Measurements from ENCODE around the gene GSDMA. TPM values are rescaled to one million over a fixed set of nuclear protein-coding genes. Genes with fewer than 3 reads are reported as not detected.

Gene GSDMA
- total and polyA plus RNA-seq, 9 of the 15 experiments (the other 6 are each of a cell fraction or from before 2014, with no cell fraction given): 0.04 to 0.13 (median 0.07) TPM; not detected in 2

DNA sequence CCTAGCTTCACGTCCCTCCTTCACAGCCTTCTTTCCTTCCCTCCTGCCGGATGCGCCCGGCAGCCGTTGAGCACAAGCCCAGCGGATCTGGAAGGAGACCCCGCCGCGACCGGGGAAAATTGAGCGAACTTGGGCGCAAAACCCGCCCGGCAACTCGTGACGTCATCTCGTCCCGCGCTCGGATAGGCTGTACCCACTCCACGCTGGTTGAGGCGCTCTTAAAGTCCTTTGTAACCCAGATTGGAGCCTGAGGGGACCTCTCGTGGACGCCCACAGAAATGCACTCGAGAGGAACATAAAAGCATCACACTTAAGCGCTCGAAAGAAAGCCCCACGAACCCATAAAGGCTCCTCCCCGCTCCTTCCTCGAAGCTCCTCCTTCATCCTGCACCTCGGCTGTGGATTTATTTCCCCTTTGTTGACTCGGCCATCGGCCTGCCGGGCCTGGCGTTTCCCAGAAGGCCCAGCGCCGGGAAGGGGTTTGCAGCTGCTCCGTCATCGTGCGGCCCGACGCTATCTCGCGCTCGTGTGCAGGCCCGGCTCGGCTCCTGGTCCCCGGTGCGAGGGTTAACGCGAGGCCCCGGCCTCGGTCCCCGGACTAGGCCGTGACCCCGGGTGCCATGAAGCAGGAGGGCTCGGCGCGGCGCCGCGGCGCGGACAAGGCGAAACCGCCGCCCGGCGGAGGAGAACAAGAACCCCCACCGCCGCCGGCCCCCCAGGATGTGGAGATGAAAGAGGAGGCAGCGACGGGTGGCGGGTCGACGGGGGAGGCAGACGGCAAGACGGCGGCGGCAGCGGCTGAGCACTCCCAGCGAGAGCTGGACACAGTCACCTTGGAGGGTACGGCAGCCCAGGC is 17.8 kb downstream of the GSDMA start, which contains the start of gene PSMD3 (continued):
- TF ChIP-seq, protein P1, sequence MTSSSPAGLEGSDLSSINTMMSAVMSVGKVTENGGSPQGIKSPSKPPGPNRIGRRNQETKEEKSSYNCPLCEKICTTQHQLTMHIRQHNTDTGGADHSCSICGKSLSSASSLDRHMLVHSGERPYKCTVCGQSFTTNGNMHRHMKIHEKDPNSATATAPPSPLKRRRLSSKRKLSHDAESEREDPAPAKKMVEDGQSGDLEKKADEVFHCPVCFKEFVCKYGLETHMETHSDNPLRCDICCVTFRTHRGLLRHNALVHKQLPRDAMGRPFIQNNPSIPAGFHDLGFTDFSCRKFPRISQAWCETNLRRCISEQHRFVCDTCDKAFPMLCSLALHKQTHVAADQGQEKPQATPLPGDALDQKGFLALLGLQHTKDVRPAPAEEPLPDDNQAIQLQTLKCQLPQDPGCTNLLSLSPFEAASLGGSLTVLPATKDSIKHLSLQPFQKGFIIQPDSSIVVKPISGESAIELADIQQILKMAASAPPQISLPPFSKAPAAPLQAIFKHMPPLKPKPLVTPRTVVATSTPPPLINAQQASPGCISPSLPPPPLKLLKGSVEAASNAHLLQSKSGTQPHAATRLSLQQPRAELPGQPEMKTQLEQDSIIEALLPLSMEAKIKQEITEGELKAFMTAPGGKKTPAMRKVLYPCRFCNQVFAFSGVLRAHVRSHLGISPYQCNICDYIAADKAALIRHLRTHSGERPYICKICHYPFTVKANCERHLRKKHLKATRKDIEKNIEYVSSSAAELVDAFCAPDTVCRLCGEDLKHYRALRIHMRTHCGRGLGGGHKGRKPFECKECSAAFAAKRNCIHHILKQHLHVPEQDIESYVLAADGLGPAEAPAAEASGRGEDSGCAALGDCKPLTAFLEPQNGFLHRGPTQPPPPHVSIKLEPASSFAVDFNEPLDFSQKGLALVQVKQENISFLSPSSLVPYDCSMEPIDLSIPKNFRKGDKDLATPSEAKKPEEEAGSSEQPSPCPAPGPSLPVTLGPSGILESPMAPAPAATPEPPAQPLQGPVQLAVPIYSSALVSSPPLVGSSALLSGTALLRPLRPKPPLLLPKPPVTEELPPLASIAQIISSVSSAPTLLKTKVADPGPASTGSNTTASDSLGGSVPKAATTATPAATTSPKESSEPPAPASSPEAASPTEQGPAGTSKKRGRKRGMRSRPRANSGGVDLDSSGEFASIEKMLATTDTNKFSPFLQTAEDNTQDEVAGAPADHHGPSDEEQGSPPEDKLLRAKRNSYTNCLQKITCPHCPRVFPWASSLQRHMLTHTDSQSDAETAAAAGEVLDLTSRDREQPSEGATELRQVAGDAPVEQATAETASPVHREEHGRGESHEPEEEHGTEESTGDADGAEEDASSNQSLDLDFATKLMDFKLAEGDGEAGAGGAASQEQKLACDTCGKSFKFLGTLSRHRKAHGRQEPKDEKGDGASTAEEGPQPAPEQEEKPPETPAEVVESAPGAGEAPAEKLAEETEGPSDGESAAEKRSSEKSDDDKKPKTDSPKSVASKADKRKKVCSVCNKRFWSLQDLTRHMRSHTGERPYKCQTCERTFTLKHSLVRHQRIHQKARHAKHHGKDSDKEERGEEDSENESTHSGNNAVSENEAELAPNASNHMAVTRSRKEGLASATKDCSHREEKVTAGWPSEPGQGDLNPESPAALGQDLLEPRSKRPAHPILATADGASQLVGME (CRISPR knock-in tag; IDR thresholded peaks at IDR 0.05): peak; percentile 8; the same call in 1 of the 2 replicates
- peak; percentile 95 for TF ChIP-seq TFAP4 (CRISPR knock-in tag; IDR thresholded peaks at IDR 0.05; ENCODE audit: borderline replicate concordance)
- peak; percentile 82 for TF ChIP-seq ZNF584 (CRISPR knock-in tag; IDR thresholded peaks at IDR 0.05; ENCODE audit: low read depth)
- TF ChIP-seq, protein P2, sequence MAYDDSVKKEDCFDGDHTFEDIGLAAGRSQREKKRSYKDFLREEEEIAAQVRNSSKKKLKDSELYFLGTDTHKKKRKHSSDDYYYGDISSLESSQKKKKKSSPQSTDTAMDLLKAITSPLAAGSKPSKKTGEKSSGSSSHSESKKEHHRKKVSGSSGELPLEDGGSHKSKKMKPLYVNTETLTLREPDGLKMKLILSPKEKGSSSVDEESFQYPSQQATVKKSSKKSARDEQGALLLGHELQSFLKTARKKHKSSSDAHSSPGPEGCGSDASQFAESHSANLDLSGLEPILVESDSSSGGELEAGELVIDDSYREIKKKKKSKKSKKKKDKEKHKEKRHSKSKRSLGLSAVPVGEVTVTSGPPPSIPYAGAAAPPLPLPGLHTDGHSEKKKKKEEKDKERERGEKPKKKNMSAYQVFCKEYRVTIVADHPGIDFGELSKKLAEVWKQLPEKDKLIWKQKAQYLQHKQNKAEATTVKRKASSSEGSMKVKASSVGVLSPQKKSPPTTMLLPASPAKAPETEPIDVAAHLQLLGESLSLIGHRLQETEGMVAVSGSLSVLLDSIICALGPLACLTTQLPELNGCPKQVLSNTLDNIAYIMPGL (CRISPR knock-in tag; IDR thresholded peaks at IDR 0.05): peak; percentile 100
- TF ChIP-seq MAFK (IDR thresholded peaks at IDR 0.05; ENCODE audit: low read length): peak; percentile 56
- TF ChIP-seq, protein P3, sequence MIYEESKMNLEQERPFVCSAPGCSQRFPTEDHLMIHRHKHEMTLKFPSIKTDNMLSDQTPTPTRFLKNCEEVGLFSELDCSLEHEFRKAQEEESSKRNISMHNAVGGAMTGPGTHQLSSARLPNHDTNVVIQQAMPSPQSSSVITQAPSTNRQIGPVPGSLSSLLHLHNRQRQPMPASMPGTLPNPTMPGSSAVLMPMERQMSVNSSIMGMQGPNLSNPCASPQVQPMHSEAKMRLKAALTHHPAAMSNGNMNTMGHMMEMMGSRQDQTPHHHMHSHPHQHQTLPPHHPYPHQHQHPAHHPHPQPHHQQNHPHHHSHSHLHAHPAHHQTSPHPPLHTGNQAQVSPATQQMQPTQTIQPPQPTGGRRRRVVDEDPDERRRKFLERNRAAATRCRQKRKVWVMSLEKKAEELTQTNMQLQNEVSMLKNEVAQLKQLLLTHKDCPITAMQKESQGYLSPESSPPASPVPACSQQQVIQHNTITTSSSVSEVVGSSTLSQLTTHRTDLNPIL (CRISPR knock-in tag; IDR thresholded peaks at IDR 0.05): no peak
- TF ChIP-seq GABPA (tag; conservative IDR thresholded peaks at IDR 0.05; ENCODE audit: low read depth): no peak; the same call in 1 of the 2 replicates
- peak; percentile 78 for TF ChIP-seq CBX1 (IDR thresholded peaks at IDR 0.05; ENCODE audit: low read depth)
- peak; percentile 66 for TF ChIP-seq FOS (IDR thresholded peaks at IDR 0.05; ENCODE audit: extremely low read depth, insufficient read length)
- peak; percentile 93 for TF ChIP-seq EP400 (IDR thresholded peaks at IDR 0.05)
- TF ChIP-seq RBFOX2 (IDR thresholded peaks at IDR 0.05; ENCODE audit: low read depth, low read length): peak; percentile 96
- no peak for TF ChIP-seq GTF2B (IDR thresholded peaks at IDR 0.05; ENCODE audit: extremely low read depth, insufficient read length)
- peak; percentile 70 for TF ChIP-seq KDM5B (IDR thresholded peaks at IDR 0.05; ENCODE audit: insufficient replicate concordance, low read depth, low read length)
- TF ChIP-seq SAFB2 (IDR thresholded peaks at IDR 0.05; ENCODE audit: borderline replicate concordance, low read depth, low read length, severe bottlenecking): no peak

All from K562 (cell line).